K562 (cell line): ENCODE results near the gene WWOX. TPM values are rescaled to one million over a fixed set of nuclear protein-coding genes. Genes with fewer than 3 reads are reported as not detected.

Experiments
- ATAC-seq: fragments of 200-7000 bp; cut with Tn5 transposase; 3 replicates; pipeline ENCODE4 v1.9.1; 2020; ENCODE audit warnings: moderate library complexity
- BruUV-seq: library from RNA; stranded (reverse); fragments of 400-500 nt; replicated peaks from 2 replicates; lab custom pipeline; 2021; lab: Mats Ljungman, UMichigan
- CTCF ChIA-PET: fragments of 300-600 bp; formaldehyde crosslinking; extraction: SDS; loops from one replicate; lab custom pipeline; 2021; ENCODE audit warnings: low intra/inter-chr PET ratio; lab: Yijun Ruan, JAX
- POLR2A ChIA-PET: fragments of 300-600, 350-650 bp; sonication (Branson Sonifier 250); formaldehyde crosslinking; extraction: SDS; loops from one replicate; lab custom pipeline; 2021; ENCODE audit warnings: antibody characterized with exemption, inconsistent platforms; lab: Yijun Ruan, JAX
- DNase-seq, 4 experiments: peaks; one replicate each; pipeline versions ENCODE4 v3.0.0 to v3.0.0-alpha.2; 2011 to 2018; ENCODE audit warnings: low spot score in 3 of 4, mixed read lengths in 3 of 4; ENCODE audit errors: extremely low read depth in 1 of 4
- FAIRE-seq: peaks from 2 replicates; lab custom pipeline; 2011; peaks lifted over from hg19 to GRCh38; lab: Jason Lieb, UNC
- H2AFZ ChIP-seq: 2 replicates; pipeline ENCODE4 v1.6.0; 2011; ENCODE audit warnings: low read depth, low read length, control low read depth, inconsistent platforms
- H3K27ac ChIP-seq: fragments of 200-600 bp; 3 replicates; pipeline ENCODE4 v1.8.0; 2011; ENCODE audit warnings: low read depth, mild to moderate bottlenecking, control low read depth, inconsistent platforms, low read length, moderate library complexity, mixed read lengths; ENCODE audit errors: extremely low read depth
- H3K27me3 ChIP-seq, 2 experiments: fragments of 300-600 bp in 1 of 2; 2 replicates in 1 of 2; 3 replicates in 1 of 2; pipeline versions ENCODE4 v1.6.0 to v1.8.0; 2011; ENCODE audit warnings: inconsistent platforms in 2 of 2, low read length in 2 of 2, mild to moderate bottlenecking in 1 of 2, mixed read lengths in 1 of 2, moderate library complexity in 1 of 2; ENCODE audit not compliant: control insufficient read depth in 2 of 2, insufficient read depth in 2 of 2
- H3K36me3 ChIP-seq: fragments of 300-600 bp; 3 replicates; pipeline ENCODE4 v1.8.0; 2011; ENCODE audit warnings: mild to moderate bottlenecking, low read length, inconsistent platforms; ENCODE audit not compliant: control insufficient read depth, insufficient read depth
- H3K4me1 ChIP-seq, 2 experiments: fragments of 200-600 bp in 1 of 2; replicated peaks in 1 of 2; 2 replicates in 1 of 2; 3 replicates in 1 of 2; pipeline versions ENCODE4 v1.5.1 to v1.8.0; 2011; ENCODE audit warnings: inconsistent platforms in 2 of 2, low read length in 2 of 2, mild to moderate bottlenecking in 1 of 2, mixed read lengths in 1 of 2, moderate library complexity in 1 of 2; ENCODE audit not compliant: control insufficient read depth in 2 of 2, insufficient read depth in 2 of 2
- H3K4me2 ChIP-seq: 2 replicates; pipeline ENCODE4 v1.6.1; 2011; ENCODE audit warnings: low read length, control low read depth, inconsistent platforms, mixed read lengths; ENCODE audit not compliant: insufficient read depth
- H3K4me3 ChIP-seq: fragments of 200-600 bp; sonication (generic), shearing (Covaris generic); 2 replicates; pipeline ENCODE4 v1.5.1; 2016; ENCODE audit warnings: control low read depth, inconsistent platforms
- H3K79me2 ChIP-seq: fragments of 200-600 bp; 3 replicates; pipeline ENCODE4 v1.8.0; 2011; ENCODE audit warnings: low read length, inconsistent platforms; ENCODE audit not compliant: control insufficient read depth, insufficient read depth
- H3K9ac ChIP-seq, 2 experiments: 2 replicates each; pipeline versions ENCODE4 v1.6.0 to v1.6.1; 2011; ENCODE audit warnings: low read depth in 2 of 2, low read length in 2 of 2, control low read depth in 1 of 2, inconsistent platforms in 1 of 2, mild to moderate bottlenecking in 1 of 2, mixed read lengths in 1 of 2; ENCODE audit not compliant: insufficient read depth in 1 of 2
- H3K9me1 ChIP-seq: one replicate; pipeline ENCODE4 v1.6.0; 2011; ENCODE audit warnings: inconsistent platforms, mild to moderate bottlenecking, low read length, moderate library complexity; ENCODE audit not compliant: control insufficient read depth, insufficient read depth
- H3K9me3 ChIP-seq: replicated peaks from 2 replicates; pipeline ENCODE4 v1.5.1; 2011; ENCODE audit warnings: low read depth, low read length, inconsistent platforms; ENCODE audit not compliant: control insufficient read depth, insufficient read depth
- H4K20me1 ChIP-seq: replicated peaks from 2 replicates; pipeline ENCODE4 v1.6.1; 2011; ENCODE audit warnings: low read length, inconsistent platforms, mixed read lengths; ENCODE audit not compliant: control insufficient read depth, insufficient read depth
- FOXM1 ChIP-seq, 2 experiments: fragments of 450-650 bp in 1 of 2; sonication (generic) in 1 of 2; formaldehyde crosslinking in 1 of 2; IDR thresholded peaks; 2 replicates each; pipeline versions ENCODE4 v1.6.1 to v1.9.0; 2017 to 2022; ENCODE audit warnings: low read depth in 2 of 2, mild to moderate bottlenecking in 2 of 2, missing genetic modification reagents in 1 of 2, moderate library complexity in 1 of 2
- KLF13 ChIP-seq: fragments of 450-650 bp; IDR thresholded peaks from 2 replicates; pipeline ENCODE4 v1.6.1; 2016; ENCODE audit warnings: missing genetic modification characterization, low read depth, mild to moderate bottlenecking, missing compliant biosample characterization, moderate library complexity, borderline replicate concordance
- MAX ChIP-seq: sonication (generic); formaldehyde crosslinking; IDR thresholded peaks from 2 replicates; pipeline ENCODE4 v1.9.0; 2022; ENCODE audit warnings: mild to moderate bottlenecking, missing genetic modification reagents
- PHB ChIP-seq: fragments of 250-450 bp; sonication (Bioruptor Pico); IDR thresholded peaks from 2 replicates; pipeline ENCODE4 v1.5.0; 2021
- RNF2 ChIP-seq: sonication (generic); IDR thresholded peaks from 2 replicates; pipeline ENCODE4 v1.6.1; 2016
- SMARCE1 ChIP-seq: fragments of 450-650 bp; IDR thresholded peaks from 2 replicates; pipeline ENCODE4 v1.7.1; 2016; ENCODE audit warnings: mild to moderate bottlenecking
- SNAPC5 ChIP-seq: fragments of 250-450 bp; sonication (Bioruptor Pico); IDR thresholded peaks from 2 replicates; pipeline ENCODE4 v1.8.0; 2021; ENCODE audit warnings: moderate library complexity, mild to moderate bottlenecking, inconsistent platforms
- SNRNP70 ChIP-seq: fragments of 200-400 bp; formaldehyde crosslinking; optimal IDR thresholded peaks from 2 replicates; pipeline ENCODE3; 2017; ENCODE audit warnings: low read depth, low read length
- ZNF24 ChIP-seq: fragments of 450-650 bp; IDR thresholded peaks from 2 replicates; pipeline ENCODE4 v1.6.1; 2016
- WGBS: fragments of 100-300 bp; shearing (Covaris generic); methylation state at CpG from one replicate; pipeline ENCODE4 v1.1.6; 2016; ENCODE audit warnings: low coverage, mixed read lengths; ENCODE audit not compliant: insufficient coverage; ENCODE audit errors: missing lambda C conversion rate; 5-methylcytosine and 5-hydroxymethylcytosine counted together
- in situ Hi-C: fragments of 300-500 bp; cut with MboI; formaldehyde crosslinking; loops from 4 replicates; pipeline ENCODE4 v1.15.0; 2018; ENCODE audit warnings: inconsistent platforms, mixed read lengths
- intact Hi-C: fragments of 100-400 bp; cut with micrococcal nuclease; formaldehyde crosslinking; loops from 2 replicates; pipeline ENCODE4 v1.14.2; 2022
- polyA plus RNA-seq, 8 experiments: library from polyadenylated mRNA; depleted of rRNA in 4 of 8; stranded (reverse) in 5 of 8; unstranded in 3 of 8; fragments of >200 nt; fragmentation: Nextera tagmentation in 2 of 8; fragmentation: Illumina TruSeq in 1 of 8; extraction: Ambion mirVana in 2 of 8; extraction: Trizol in 1 of 8; gene quantifications; 2 replicates each; pipeline versions ENCODE4 v1.2.1 to v1.2.3, GENCODE V29; 2011 to 2014; ENCODE audit warnings: inconsistent platforms in 1 of 8, missing spikeins in 1 of 8
- total RNA-seq, 7 experiments: library from RNA; depleted of rRNA in 6 of 7; stranded (reverse); fragments of >200 nt in 6 of 7; fragmentation: Illumina TruSeq in 2 of 7; extraction: Trizol in 2 of 7; gene quantifications; 2 replicates each; pipeline versions ENCODE4 v1.2.1 to v1.2.3, GENCODE V29; 2011 to 2021; ENCODE audit warnings: low replicate concordance in 1 of 7

The WWOX gene
- total and polyA plus RNA-seq, 9 of the 15 experiments (the other 6 are each of a cell fraction or from before 2014, with no cell fraction given) = 1.6 to 22.7 (median 8.1) TPM

GRCh38 chr16:78284957-78285434 is 185.5 kb downstream of the WWOX start:
- 0% methylated on average over 3 of the region's 3 CpGs for WGBS
- Histone ChIP-seq H3K4me3 (no peak overlapping the region), H2AFZ (no peak overlapping the region), H3K9ac (no peak overlapping the region), H4K20me1 (no peaks in the 10 kb centered on the region), H3K27ac (no peak overlapping the region), H3K79me2 (no peaks in the 10 kb centered on the region), H3K27me3 (peaks cover 8 to 15% of the 10 kb centered on the region in 2 experiments), H3K4me2 (no peak overlapping the region), H3K4me1 (no peaks in the 10 kb centered on the region), H3K9me1 (no peaks in the 10 kb centered on the region), H3K36me3 (no peaks in the 10 kb centered on the region), H3K9me3 (no peaks in the 10 kb centered on the region)
- BruUV-seq = no TSS peak
- intact Hi-C loops = no loop called here
- CTCF ChIA-PET = no interaction called here
- TF ChIP-seq KLF13 (tag) = no peak
- TF ChIP-seq PHB = no peak
- TF ChIP-seq SNAPC5 = no peak
- POLR2A ChIA-PET = interaction anchor here (0.9 kb wide), 1 partner anchor 12 kb away, joined by 4 read pairs; no protein-coding TSS in a partner anchor
- DNase-seq (no peak), ATAC-seq (no peak), FAIRE-seq (no peak)
- in situ Hi-C loops = no loop called here

- CTCF ChIA-PET = no interaction called here
- TF ChIP-seq ZNF24 (no peak), RNF2 (no peak), FOXM1 (IDR thresholded peaks at IDR 0.05; ENCODE audit: low read depth) (no peak), FOXM1 (CRISPR knock-in tag; IDR thresholded peaks at IDR 0.05; ENCODE audit: low read depth) (no peak), SMARCE1 (no peak), SNRNP70 (no peak), MAX (no peak)
- Histone ChIP-seq H3K9me3 (no peaks in the 10 kb centered on the region), H3K27me3 (peaks cover 10 to 15% of the 10 kb centered on the region in 2 experiments), H3K9me1 (no peaks in the 10 kb centered on the region), H3K36me3 (no peaks in the 10 kb centered on the region), H3K27ac (no peak overlapping the region), H4K20me1 (no peaks in the 10 kb centered on the region), H3K4me2 (no peak overlapping the region), H3K9ac (no peak overlapping the region), H3K4me3 (no peak overlapping the region), H3K79me2 (no peaks in the 10 kb centered on the region), H3K4me1 (no peaks in the 10 kb centered on the region), H2AFZ (no peak overlapping the region)
- in situ Hi-C loops (no loop called here), intact Hi-C loops (no loop called here)
- no TSS peak for BruUV-seq
- WGBS = 0% methylated on average over 6 of the region's 6 CpGs
- DNase-seq (no peak), FAIRE-seq (no peak), ATAC-seq (no peak)
- POLR2A ChIA-PET = interaction anchor here (0.9 kb wide), 1 partner anchor 12 kb away, joined by 4 read pairs; no protein-coding TSS in a partner anchor
These were observed 186.0 kb downstream of the WWOX start for GRCh38 chr16:78285437-78285922.
